ENCODE measurements around the gene CFAP68. TPM values are rescaled to one million over a fixed set of nuclear protein-coding genes. Genes with fewer than 3 reads are reported as not detected.
A peak's percentile ranks its signal among the peaks of the same experiment; 100 is the strongest.

CFAP68 gene
- total and polyA plus RNA-seq, 9 of the 15 experiments (the other 6 are each of a cell fraction or from before 2014, with no cell fraction given): 22.8 to 72.3 (median 52.5) TPM

GRCh38 chr11:111926505-111927391 is 47.4 kb downstream of the CFAP68 start (continued):
- TF ChIP-seq, protein P1, sequence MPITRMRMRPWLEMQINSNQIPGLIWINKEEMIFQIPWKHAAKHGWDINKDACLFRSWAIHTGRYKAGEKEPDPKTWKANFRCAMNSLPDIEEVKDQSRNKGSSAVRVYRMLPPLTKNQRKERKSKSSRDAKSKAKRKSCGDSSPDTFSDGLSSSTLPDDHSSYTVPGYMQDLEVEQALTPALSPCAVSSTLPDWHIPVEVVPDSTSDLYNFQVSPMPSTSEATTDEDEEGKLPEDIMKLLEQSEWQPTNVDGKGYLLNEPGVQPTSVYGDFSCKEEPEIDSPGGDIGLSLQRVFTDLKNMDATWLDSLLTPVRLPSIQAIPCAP (CRISPR knock-in tag; IDR thresholded peaks at IDR 0.05; ENCODE audit: borderline replicate concordance): no peak
- TF ChIP-seq NELFE (IDR thresholded peaks at IDR 0.05; ENCODE audit: insufficient read depth, insufficient read length) (no peak), ZNF764 (CRISPR knock-in tag; IDR thresholded peaks at IDR 0.05; ENCODE audit: low read depth) (no peak), POLR2G (IDR thresholded peaks at IDR 0.05; ENCODE audit: low read depth, low read length) (peak; percentile 84), STAT5A (IDR thresholded peaks at IDR 0.05; ENCODE audit: borderline replicate concordance, low read length) (no peak), ZNF586 (CRISPR knock-in tag; conservative IDR thresholded peaks at IDR 0.05) (no peak), TBP (optimal IDR thresholded peaks at IDR 0.05; ENCODE audit: low read depth, low read length) (no peak), DIDO1 (tag; IDR thresholded peaks at IDR 0.05; ENCODE audit: low read depth) (no peak), MAFG (tag; conservative IDR thresholded peaks at IDR 0.05) (no peak), ZNF717 (CRISPR knock-in tag; IDR thresholded peaks at IDR 0.05) (no peak), ZMIZ1 (IDR thresholded peaks at IDR 0.05; ENCODE audit: low read depth in 2 of 2, low read length in 2 of 2) (no peak), FOS (IDR thresholded peaks at IDR 0.05; ENCODE audit: extremely low read depth, insufficient read length) (peak; percentile 49), RBM34 (IDR thresholded peaks at IDR 0.05; ENCODE audit: borderline replicate concordance, insufficient read depth, low read length) (no peak), XRCC3 (IDR thresholded peaks at IDR 0.05) (no peak), GABPB2 (CRISPR knock-in tag; conservative IDR thresholded peaks at IDR 0.05) (no peak), CTBP1 (IDR thresholded peaks at IDR 0.05; ENCODE audit: borderline replicate concordance) (peak; percentile 54), ETV5 (CRISPR knock-in tag; IDR thresholded peaks at IDR 0.05; ENCODE audit: low read depth) (peak; percentile 66; the same call in 1 of the 2 replicates), SETDB1 (IDR thresholded peaks at IDR 0.05; ENCODE audit: low read length) (no peak), ZNF780A (CRISPR knock-in tag; IDR thresholded peaks at IDR 0.05) (no peak), MBD1 (CRISPR knock-in tag; IDR thresholded peaks at IDR 0.05) (no peak), KLF16 (IDR thresholded peaks at IDR 0.05) (peak; percentile 99), ZC3H8 (IDR thresholded peaks at IDR 0.05) (no peak)
- TF ChIP-seq, protein P2, sequence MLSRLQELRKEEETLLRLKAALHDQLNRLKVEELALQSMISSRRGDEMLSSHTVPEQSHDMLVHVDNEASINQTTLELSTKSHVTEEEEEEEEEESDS (CRISPR knock-in tag; IDR thresholded peaks at IDR 0.05): no peak
- TF ChIP-seq, protein P3, sequence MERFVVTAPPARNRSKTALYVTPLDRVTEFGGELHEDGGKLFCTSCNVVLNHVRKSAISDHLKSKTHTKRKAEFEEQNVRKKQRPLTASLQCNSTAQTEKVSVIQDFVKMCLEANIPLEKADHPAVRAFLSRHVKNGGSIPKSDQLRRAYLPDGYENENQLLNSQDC (CRISPR knock-in tag; IDR thresholded peaks at IDR 0.05): no peak
